GM23338 (cell line): ENCODE results near the gene GRIN2C. TPM values are rescaled to one million over a fixed set of nuclear protein-coding genes. Genes with fewer than 3 reads are reported as not detected.

ENCODE experiments used
- ATAC-seq: fragments of 200-7000 bp; cut with Tn5 transposase; 3 replicates; pipeline ENCODE4 v1.9.1; 2020
- DNase-seq: peaks from one replicate; pipeline ENCODE4 v3.0.0-alpha.2; 2015; ENCODE audit warnings: low spot score
- H2AFZ ChIP-seq: fragments of 200-600 bp; sonication (generic); 2 replicates; pipeline ENCODE4 v1.8.0; 2016; ENCODE audit warnings: antibody characterized with exemption, mild to moderate bottlenecking, moderate library complexity
- H3F3A ChIP-seq: fragments of 200-600 bp; sonication (generic); replicated peaks from 2 replicates; pipeline ENCODE4 v1.8.0; 2017; ENCODE audit warnings: antibody characterized with exemption, mixed run types, low read depth
- H3K27ac ChIP-seq: fragments of 200-600 bp; sonication (generic); 2 replicates; pipeline ENCODE4 v1.6.1; 2016; ENCODE audit warnings: low read depth
- H3K27me3 ChIP-seq: fragments of 200-600 bp; sonication (generic); 2 replicates; pipeline ENCODE4 v1.8.0; 2016; ENCODE audit warnings: mild to moderate bottlenecking, mixed run types, moderate library complexity; ENCODE audit not compliant: insufficient read depth
- H3K36me3 ChIP-seq: fragments of 200-600 bp; sonication (generic); 2 replicates; pipeline ENCODE4 v1.8.0; 2016; ENCODE audit warnings: mild to moderate bottlenecking; ENCODE audit not compliant: insufficient read depth
- H3K4me1 ChIP-seq: fragments of 200-600 bp; sonication (generic); 2 replicates; pipeline ENCODE4 v1.8.0; 2016; ENCODE audit warnings: mild to moderate bottlenecking, moderate library complexity; ENCODE audit not compliant: insufficient read depth
- H3K4me2 ChIP-seq: fragments of 200-600 bp; sonication (generic); 2 replicates; pipeline ENCODE4 v1.7.1; 2017; ENCODE audit warnings: mixed run types
- H3K4me3 ChIP-seq: fragments of 200-600 bp; sonication (generic); 2 replicates; pipeline ENCODE4 v1.6.1; 2016; ENCODE audit warnings: mixed run types
- H3K79me2 ChIP-seq: fragments of 200-600 bp; sonication (generic); replicated peaks from 2 replicates; pipeline ENCODE4 v1.8.0; 2017; ENCODE audit warnings: mild to moderate bottlenecking; ENCODE audit not compliant: insufficient read depth
- H3K9me2 ChIP-seq: fragments of 200-600 bp; sonication (generic); 2 replicates; pipeline ENCODE4 v1.8.0; 2017; ENCODE audit not compliant: insufficient read depth
- H4K20me1 ChIP-seq: fragments of 200-600 bp; sonication (generic); replicated peaks from 2 replicates; pipeline ENCODE4 v1.8.0; 2017; ENCODE audit warnings: mild to moderate bottlenecking; ENCODE audit not compliant: insufficient read depth
- H3K27ac Mint-ChIP-seq: 2 replicates; pipeline ENCODE4 v1.8.0; 2020; ENCODE audit warnings: inconsistent platforms, mild to moderate bottlenecking, moderate library complexity, mixed read lengths
- H3K27me3 Mint-ChIP-seq: 3 replicates; pipeline ENCODE4 v1.8.0; 2022; ENCODE audit warnings: low read depth, mild to moderate bottlenecking, moderate library complexity, mixed read lengths, inconsistent platforms; ENCODE audit not compliant: insufficient read depth, poor library complexity
- H3K36me3 Mint-ChIP-seq: 3 replicates; pipeline ENCODE4 v1.8.0; 2021; ENCODE audit warnings: low read depth, mild to moderate bottlenecking, inconsistent platforms, moderate library complexity, mixed read lengths
- H3K4me1 Mint-ChIP-seq: 3 replicates; pipeline ENCODE4 v1.8.0; 2020; ENCODE audit warnings: mild to moderate bottlenecking, inconsistent platforms, mixed read lengths
- H3K4me3 Mint-ChIP-seq: 3 replicates; pipeline ENCODE4 v1.8.0; 2021; ENCODE audit warnings: moderate library complexity, mild to moderate bottlenecking, inconsistent platforms, mixed read lengths
- H3K9me3 Mint-ChIP-seq: 3 replicates; pipeline ENCODE4 v1.8.0; 2020; ENCODE audit warnings: moderate library complexity, mild to moderate bottlenecking, inconsistent platforms, mixed read lengths
- CREB1 ChIP-seq: fragments of 250-450 bp; sonication (Bioruptor Pico); IDR thresholded peaks from 2 replicates; pipeline ENCODE4 v1.5.0; 2020; ENCODE audit warnings: low read depth, mild to moderate bottlenecking, moderate library complexity
- CTCF ChIP-seq, 2 experiments: fragments of 200-600 bp in 1 of 2; sonication (generic) in 1 of 2; conservative IDR thresholded peaks; 2 replicates each; pipeline versions ENCODE4 v1.5.1 to v1.6.1; 2016 to 2017; ENCODE audit warnings: antibody characterized with exemption in 2 of 2, low read depth in 2 of 2, mild to moderate bottlenecking in 2 of 2, moderate library complexity in 1 of 2
- ETS1 ChIP-seq: IDR thresholded peaks from 2 replicates; pipeline ENCODE4 v1.6.1; 2016; ENCODE audit warnings: antibody characterized with exemption
- EZH2 ChIP-seq: fragments of 200-600 bp; sonication (generic); IDR thresholded peaks from one replicate; pipeline ENCODE4 v1.8.0; 2017; ENCODE audit warnings: antibody characterized with exemption, mild to moderate bottlenecking, low read depth; ENCODE audit not compliant: unreplicated experiment
- EZH2phosphoT487 ChIP-seq: fragments of 200-600 bp; sonication (generic); IDR thresholded peaks from one replicate; pipeline ENCODE4 v1.8.1; 2018; ENCODE audit warnings: antibody characterized with exemption; ENCODE audit not compliant: unreplicated experiment
- JUNB ChIP-seq: IDR thresholded peaks from one replicate; pipeline ENCODE4 v1.6.1; 2016; ENCODE audit warnings: antibody characterized with exemption; ENCODE audit not compliant: unreplicated experiment
- NANOG ChIP-seq: IDR thresholded peaks from 2 replicates; pipeline ENCODE4 v1.6.1; 2016; ENCODE audit warnings: antibody characterized with exemption, borderline replicate concordance
- POLR2AphosphoS5 ChIP-seq: IDR thresholded peaks from 2 replicates; pipeline ENCODE4 v1.6.1; 2016; ENCODE audit warnings: antibody characterized with exemption, low read depth
- REST ChIP-seq: IDR thresholded peaks from one replicate; pipeline ENCODE4 v1.6.1; 2018; ENCODE audit warnings: antibody characterized with exemption; ENCODE audit not compliant: unreplicated experiment
- STAT1 ChIP-seq: IDR thresholded peaks from one replicate; pipeline ENCODE4 v1.6.1; 2016; ENCODE audit warnings: antibody characterized with exemption; ENCODE audit not compliant: unreplicated experiment
- ZNF114 ChIP-seq: fragments of 250-450 bp; sonication (Bioruptor Pico); IDR thresholded peaks from 2 replicates; pipeline ENCODE4 v1.5.0; 2020; ENCODE audit warnings: mild to moderate bottlenecking, moderate library complexity
- ZNF331 ChIP-seq: fragments of 250-450 bp; sonication (Bioruptor Pico); IDR thresholded peaks from 2 replicates; pipeline ENCODE4 v1.5.0; 2020; ENCODE audit warnings: low read depth, mild to moderate bottlenecking, moderate library complexity
- ZNF462 ChIP-seq: fragments of 250-450 bp; sonication (Bioruptor Pico); IDR thresholded peaks from 2 replicates; pipeline ENCODE4 v1.5.0; 2020; ENCODE audit warnings: mild to moderate bottlenecking, moderate library complexity
- polyA plus RNA-seq: library from polyadenylated mRNA; unstranded; fragments of >200 nt; fragmentation: Nextera tagmentation; extraction: Ambion mirVana; gene quantifications from 2 replicates; pipeline ENCODE4 v1.2.1, GENCODE V29; 2016
- total RNA-seq: library from RNA; depleted of rRNA; stranded (reverse); fragments of >200 nt; shearing (Covaris generic); gene quantifications from 2 replicates; pipeline ENCODE4 v1.2.3, GENCODE V29; 2014

Gene GRIN2C
- total and polyA plus RNA-seq, 2 experiments from 2014 or later: 0.10 to 0.19 TPM

- H4K20me1 ChIP-seq: peaks cover 4% of the 10 kb centered on the region; the same call in 1 of the 2 replicates
- Mint-ChIP-seq H3K4me1 (no peaks in the 10 kb centered on the region), H3K36me3 (peaks cover 50% of the 10 kb centered on the region), H3K27me3 (peaks cover 5% of the 10 kb centered on the region), H3K9me3 (no peaks in the 10 kb centered on the region), H3K4me3 (no peak overlapping the region), H3K27ac (no peak overlapping the region)
- H3K36me3 ChIP-seq: peaks cover 3% of the 10 kb centered on the region; the same call in 1 of the 2 replicates
- no peaks in the 10 kb centered on the region for H3K27me3 ChIP-seq
- no peak for TF ChIP-seq ZNF114 (CRISPR knock-in tag)
- TF ChIP-seq EZH2phosphoT487: no peak
- no peak for TF ChIP-seq CREB1
- TF ChIP-seq NANOG: no peak
- TF ChIP-seq ETS1: no peak
- no peak for TF ChIP-seq STAT1
- TF ChIP-seq ZNF462: no peak
- TF ChIP-seq CTCF (conservative IDR thresholded peaks at IDR 0.05; ENCODE audit: low read depth in 2 of 2): no peak
- no peak for TF ChIP-seq ZNF331
- no peak for TF ChIP-seq REST
- TF ChIP-seq EZH2: no peak
- no peak for TF ChIP-seq POLR2AphosphoS5
- TF ChIP-seq JUNB: no peak
- H2AFZ ChIP-seq: no peak overlapping the region
- ATAC-seq: no peak
- H3K4me2 ChIP-seq: no peak overlapping the region
- H3K79me2 ChIP-seq: no peaks in the 10 kb centered on the region
- H3F3A ChIP-seq: no peaks in the 10 kb centered on the region
- H3K4me3 ChIP-seq: no peak overlapping the region
- DNase-seq: no peak
- H3K27ac ChIP-seq: no peak overlapping the region
- H3K9me2 ChIP-seq: no peaks in the 10 kb centered on the region
- H3K4me1 ChIP-seq: no peaks in the 10 kb centered on the region
These were observed 62.8 kb downstream of the GRIN2C start for GRCh38 chr17:74796866-74797265.
